Sigmoid colon (tissue), 4 donors: ENCODE results near the gene ZNF467.

Experiments used
- EP300 ChIP-seq, 4 donors: sonication (generic); formaldehyde crosslinking; IDR thresholded peaks; one replicate each; pipeline ENCODE4 v1.6.1; 2017; ENCODE audit warnings: antibody characterized with exemption in 4 of 4
- POLR2A ChIP-seq, 2 donors: fragments of 450-650 bp; IDR thresholded peaks; one replicate each; pipeline ENCODE4 v1.6.1; 2016; ENCODE audit warnings: antibody characterized with exemption in 2 of 2, mild to moderate bottlenecking in 2 of 2, moderate library complexity in 2 of 2
- POLR2AphosphoS5 ChIP-seq, 4 donors: sonication (generic); formaldehyde crosslinking; IDR thresholded peaks; one replicate each; pipeline ENCODE4 v1.6.1; 2017; ENCODE audit warnings: antibody characterized with exemption in 4 of 4
- TF ChIP-seq, protein P1 (sequence below), 4 experiments: fragments of 450-650 bp in 3 of 4; fragments of 200-600 bp in 1 of 4; IDR thresholded peaks; one replicate each; pipeline ENCODE4 v1.5.1; 2016 to 2019; ENCODE audit warnings: antibody characterized with exemption in 4 of 4, mild to moderate bottlenecking in 3 of 4, moderate library complexity in 2 of 4

DNA sequence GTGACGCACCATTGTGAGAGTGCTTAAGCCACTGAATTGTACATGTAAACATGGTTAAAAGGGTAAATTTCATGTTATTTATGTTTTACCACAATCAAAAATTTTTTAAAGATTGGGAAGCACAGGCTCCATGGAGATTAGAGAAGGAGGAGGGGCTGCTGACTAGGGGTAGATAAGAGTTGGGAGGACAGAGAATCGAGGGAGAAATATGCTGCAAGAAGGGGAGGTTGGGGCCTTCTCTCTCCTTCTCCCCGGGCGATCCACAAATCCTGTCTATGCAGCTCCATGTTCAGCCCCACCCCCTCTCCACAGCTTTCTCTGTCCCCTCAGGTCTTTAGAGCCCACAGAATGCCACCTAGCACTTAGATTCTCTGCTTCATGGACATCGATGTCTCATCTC is 12.1 kb downstream of the ZNF467 start:
- TF ChIP-seq, protein P1, sequence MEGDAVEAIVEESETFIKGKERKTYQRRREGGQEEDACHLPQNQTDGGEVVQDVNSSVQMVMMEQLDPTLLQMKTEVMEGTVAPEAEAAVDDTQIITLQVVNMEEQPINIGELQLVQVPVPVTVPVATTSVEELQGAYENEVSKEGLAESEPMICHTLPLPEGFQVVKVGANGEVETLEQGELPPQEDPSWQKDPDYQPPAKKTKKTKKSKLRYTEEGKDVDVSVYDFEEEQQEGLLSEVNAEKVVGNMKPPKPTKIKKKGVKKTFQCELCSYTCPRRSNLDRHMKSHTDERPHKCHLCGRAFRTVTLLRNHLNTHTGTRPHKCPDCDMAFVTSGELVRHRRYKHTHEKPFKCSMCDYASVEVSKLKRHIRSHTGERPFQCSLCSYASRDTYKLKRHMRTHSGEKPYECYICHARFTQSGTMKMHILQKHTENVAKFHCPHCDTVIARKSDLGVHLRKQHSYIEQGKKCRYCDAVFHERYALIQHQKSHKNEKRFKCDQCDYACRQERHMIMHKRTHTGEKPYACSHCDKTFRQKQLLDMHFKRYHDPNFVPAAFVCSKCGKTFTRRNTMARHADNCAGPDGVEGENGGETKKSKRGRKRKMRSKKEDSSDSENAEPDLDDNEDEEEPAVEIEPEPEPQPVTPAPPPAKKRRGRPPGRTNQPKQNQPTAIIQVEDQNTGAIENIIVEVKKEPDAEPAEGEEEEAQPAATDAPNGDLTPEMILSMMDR (IDR thresholded peaks at IDR 0.05), result no peak
- TF ChIP-seq POLR2A (IDR thresholded peaks at IDR 0.05) (no peak), EP300 (IDR thresholded peaks at IDR 0.05) (no peak), POLR2AphosphoS5 (IDR thresholded peaks at IDR 0.05) (no peak)
